Upper lobe of left lung (tissue), 4 donors: Measurements from ENCODE around the gene HJV.

ENCODE experiments used
- EP300 ChIP-seq, 4 donors: sonication (generic); formaldehyde crosslinking; IDR thresholded peaks; one replicate each; pipeline ENCODE4 v1.5.1; 2017; ENCODE audit warnings: antibody characterized with exemption in 4 of 4, control low read depth in 2 of 4
- TF ChIP-seq, protein P1 (sequence below), 6 experiments: fragments of 450-650 bp in 4 of 6; fragments of 200-600 bp in 2 of 6; sonication (generic) in 2 of 6; IDR thresholded peaks; one replicate each; pipeline ENCODE4 v1.5.1; 2016 to 2019; ENCODE audit warnings: antibody characterized with exemption in 6 of 6

DNA sequence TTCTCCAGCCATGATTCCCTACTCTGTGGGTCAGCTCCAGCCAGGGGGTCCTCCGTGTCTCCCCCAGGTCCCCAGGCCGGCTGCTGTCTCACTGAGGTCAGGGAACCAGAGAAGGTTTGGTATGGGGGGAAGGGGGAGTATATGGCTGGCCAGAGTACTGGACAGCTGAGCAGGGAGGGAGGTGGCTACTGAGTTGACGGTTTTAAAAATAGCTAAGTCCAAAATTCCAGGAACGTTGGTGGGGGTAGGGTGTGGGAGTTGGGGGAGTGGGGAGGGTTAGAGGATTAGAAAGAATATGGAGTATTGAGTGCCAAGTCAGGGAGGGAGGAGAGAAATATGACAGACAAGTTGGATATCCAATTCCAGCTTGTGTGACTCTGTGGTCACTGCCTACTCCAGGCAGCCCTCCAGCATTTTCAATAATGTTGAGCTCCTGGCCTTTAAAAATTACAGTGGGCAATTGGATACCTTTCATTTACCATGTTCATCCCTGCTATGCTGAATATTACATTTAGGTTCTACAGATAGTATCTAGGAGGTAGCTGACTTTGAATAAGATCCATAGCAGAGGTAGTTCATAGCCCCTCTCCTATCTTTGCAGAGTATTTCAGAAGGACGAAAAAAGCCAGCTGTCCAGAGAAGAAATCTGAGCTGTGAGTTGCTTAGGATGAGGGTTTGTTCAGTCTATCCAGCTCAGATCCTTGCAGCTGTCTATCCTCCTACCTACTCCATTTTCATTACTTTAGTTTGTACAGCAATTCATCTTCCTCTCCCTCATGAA, at the start of gene HJV:
- TF ChIP-seq, protein P1, sequence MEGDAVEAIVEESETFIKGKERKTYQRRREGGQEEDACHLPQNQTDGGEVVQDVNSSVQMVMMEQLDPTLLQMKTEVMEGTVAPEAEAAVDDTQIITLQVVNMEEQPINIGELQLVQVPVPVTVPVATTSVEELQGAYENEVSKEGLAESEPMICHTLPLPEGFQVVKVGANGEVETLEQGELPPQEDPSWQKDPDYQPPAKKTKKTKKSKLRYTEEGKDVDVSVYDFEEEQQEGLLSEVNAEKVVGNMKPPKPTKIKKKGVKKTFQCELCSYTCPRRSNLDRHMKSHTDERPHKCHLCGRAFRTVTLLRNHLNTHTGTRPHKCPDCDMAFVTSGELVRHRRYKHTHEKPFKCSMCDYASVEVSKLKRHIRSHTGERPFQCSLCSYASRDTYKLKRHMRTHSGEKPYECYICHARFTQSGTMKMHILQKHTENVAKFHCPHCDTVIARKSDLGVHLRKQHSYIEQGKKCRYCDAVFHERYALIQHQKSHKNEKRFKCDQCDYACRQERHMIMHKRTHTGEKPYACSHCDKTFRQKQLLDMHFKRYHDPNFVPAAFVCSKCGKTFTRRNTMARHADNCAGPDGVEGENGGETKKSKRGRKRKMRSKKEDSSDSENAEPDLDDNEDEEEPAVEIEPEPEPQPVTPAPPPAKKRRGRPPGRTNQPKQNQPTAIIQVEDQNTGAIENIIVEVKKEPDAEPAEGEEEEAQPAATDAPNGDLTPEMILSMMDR (IDR thresholded peaks at IDR 0.05), result no peak
- TF ChIP-seq EP300 (IDR thresholded peaks at IDR 0.05), result no peak
